NOMO-1 (cell line): ENCODE results near the gene CD276.
A peak's percentile ranks its signal among the peaks of the same experiment; 100 is the strongest.
"Not testable (repeated sequence)": the region's sequence is repeated elsewhere in the genome, so short reads cannot be mapped to it uniquely, and the experiment has no call there.

Experiments used
- DNase-seq, 2 experiments: peaks; one replicate each; lab custom pipeline; 2025; ENCODE audit not compliant: unreplicated experiment in 2 of 2; lab: John Stamatoyannopoulos, UW

CD276 gene

GRCh38 chr15:73683257-73683776 is 866 bp upstream of the CD276 start:
- no peak for DNase-seq

- DNase-seq: no peak
Observed at GRCh38 chr15:73684581-73685455, 635 bp downstream of the CD276 start.

GRCh38 chr15:73685981-73686380 is 1.8 kb downstream of the CD276 start:
- DNase-seq: no peak

- DNase-seq: no peak
Observed at GRCh38 chr15:73686781-73687256, 2.6 kb downstream of the CD276 start.

GRCh38 chr15:73687351-73687750 is 3.2 kb downstream of the CD276 start:
- no peak for DNase-seq

GRCh38 chr15:73688455-73688854 is 4.3 kb downstream of the CD276 start:
- no peak for DNase-seq

GRCh38 chr15:73691396-73691795 is 7.2 kb downstream of the CD276 start:
- peak in 1 of 2 experiments; percentile 39 for DNase-seq

GRCh38 chr15:73694419-73694818 is 10.2 kb downstream of the CD276 start:
- DNase-seq: no peak

- DNase-seq: no peak
Observed at GRCh38 chr15:73695773-73696640, 11.8 kb downstream of the CD276 start.

GRCh38 chr15:73696641-73697001 is 12.4 kb downstream of the CD276 start:
- no peak for DNase-seq

GRCh38 chr15:73697033-73697467 is 12.9 kb downstream of the CD276 start:
- peak; percentile 76 to 77 for DNase-seq

GRCh38 chr15:73699249-73700040 is 15.3 kb downstream of the CD276 start:
- DNase-seq: no peak

GRCh38 chr15:73700041-73700842 is 16.1 kb downstream of the CD276 start:
- DNase-seq: peak; percentile 22 to 78

- DNase-seq: not testable (repeated sequence)
Observed at GRCh38 chr15:73702311-73703239, 18.4 kb downstream of the CD276 start.

- not testable (repeated sequence) for DNase-seq
Observed at GRCh38 chr15:73703601-73704000, 19.4 kb downstream of the CD276 start.

GRCh38 chr15:73704142-73704868 is 20.1 kb downstream of the CD276 start:
- DNase-seq: not testable (repeated sequence)

GRCh38 chr15:73704869-73705645 is 20.9 kb downstream of the CD276 start:
- peak; percentile 37 to 67 for DNase-seq
